ENCODE data around the gene HTR1A. TPM values are rescaled to one million over a fixed set of nuclear protein-coding genes. Genes with fewer than 3 reads are reported as not detected.

Gene HTR1A
- total and polyA plus RNA-seq, 2 experiments from 2014 or later: not detected

DNA sequence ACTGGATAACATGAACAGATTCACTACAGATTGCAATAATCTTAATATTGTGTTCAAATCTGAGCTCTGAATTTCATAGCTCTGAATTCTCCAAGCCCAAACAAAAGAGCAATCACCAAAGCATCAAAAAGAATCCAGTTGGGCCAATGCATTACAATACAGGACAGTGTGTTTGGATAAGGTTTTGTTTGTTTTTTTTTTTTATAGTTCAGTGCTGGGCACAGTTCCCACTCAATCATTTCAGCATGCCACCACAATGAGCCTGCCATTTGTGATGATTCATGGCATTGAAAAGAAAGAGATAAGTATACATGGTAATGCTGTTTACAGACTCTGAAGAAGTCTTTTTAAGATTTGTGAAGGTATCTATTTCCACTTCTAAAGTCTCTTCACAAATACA lies 1.7 kb upstream of the HTR1A start:
- in situ Hi-C loops (cut with MboI): no loop called here
- no peak overlapping the region for H2AFZ ChIP-seq
- H3K27me3 ChIP-seq (replicated peaks; ENCODE audit: insufficient read depth): peaks cover 15% of the 10 kb centered on the region
- H3K9ac ChIP-seq: no peak overlapping the region
- no peaks in the 10 kb centered on the region for H3F3A ChIP-seq (ENCODE audit: insufficient read depth)
- H3K79me2 ChIP-seq (ENCODE audit: insufficient read depth): no peaks in the 10 kb centered on the region
- no peaks in the 10 kb centered on the region for H3K36me3 ChIP-seq (ENCODE audit: low read depth)
- DNase-seq: no peak
- no peaks in the 10 kb centered on the region for H3K9me3 ChIP-seq (ENCODE audit: low read depth)
- no peak for TF ChIP-seq EZH2 (IDR thresholded peaks at IDR 0.05; ENCODE audit: insufficient read depth, poor library complexity, severe bottlenecking)
- no peak for TF ChIP-seq EZH2phosphoT487 (IDR thresholded peaks at IDR 0.05; ENCODE audit: insufficient read depth, low read depth)
- H3K9me2 ChIP-seq (ENCODE audit: insufficient read depth): no peaks in the 10 kb centered on the region; the same call in 1 of the 2 replicates
- H3K4me3 ChIP-seq: no peak overlapping the region
- H4K20me1 ChIP-seq (ENCODE audit: insufficient read depth): no peaks in the 10 kb centered on the region
- no peak overlapping the region for H3K27ac ChIP-seq
- H3K4me1 ChIP-seq (ENCODE audit: insufficient read depth): no peaks in the 10 kb centered on the region
- H3K4me2 ChIP-seq (ENCODE audit: unreplicated experiment): no peak overlapping the region

DNA sequence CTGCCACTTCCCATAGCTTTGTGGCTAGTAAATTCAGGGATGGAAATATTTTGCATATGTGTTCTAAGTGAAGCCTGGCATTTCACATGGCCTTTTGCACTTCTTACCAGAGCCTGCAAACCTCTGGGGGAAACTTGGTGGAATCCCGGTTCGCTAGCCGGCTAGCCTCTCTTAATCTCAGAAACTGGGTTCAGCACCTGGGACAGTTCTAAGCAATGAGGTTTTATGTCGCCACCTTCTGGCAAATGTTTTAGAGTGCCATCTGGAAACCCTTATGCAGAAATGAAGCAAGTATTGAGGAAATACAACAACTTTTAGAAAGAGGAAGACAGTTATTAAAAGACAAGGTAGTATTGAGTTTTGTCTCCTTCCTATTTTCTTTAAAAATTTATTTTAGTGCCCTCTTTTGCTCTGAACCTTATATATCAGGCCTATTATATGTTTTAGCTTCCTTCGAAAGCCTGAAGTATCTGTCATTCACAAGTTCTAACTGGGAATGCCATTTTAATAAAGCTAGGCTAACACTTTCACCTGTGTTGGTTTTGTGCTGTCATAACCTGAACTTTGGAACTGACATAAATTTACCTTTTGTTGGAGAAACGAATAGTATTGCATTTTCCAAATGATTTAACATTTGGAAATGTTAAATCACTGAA lies 963 bp upstream of the HTR1A start:
- Histone ChIP-seq H3K27me3 (replicated peaks; ENCODE audit: insufficient read depth) (peaks cover 15% of the 10 kb centered on the region), H4K20me1 (ENCODE audit: insufficient read depth) (no peaks in the 10 kb centered on the region), H3K36me3 (ENCODE audit: low read depth) (no peaks in the 10 kb centered on the region), H2AFZ (no peak overlapping the region), H3K9me3 (ENCODE audit: low read depth) (no peaks in the 10 kb centered on the region), H3K4me2 (ENCODE audit: unreplicated experiment) (no peak overlapping the region), H3K4me1 (ENCODE audit: insufficient read depth) (no peaks in the 10 kb centered on the region), H3K9ac (no peak overlapping the region), H3K9me2 (ENCODE audit: insufficient read depth) (no peaks in the 10 kb centered on the region), H3F3A (ENCODE audit: insufficient read depth) (no peaks in the 10 kb centered on the region), H3K79me2 (ENCODE audit: insufficient read depth) (no peaks in the 10 kb centered on the region), H3K27ac (no peak overlapping the region), H3K4me3 (no peak overlapping the region)
- in situ Hi-C loops (cut with MboI): no loop called here
- 16 to 19% methylated on average over 6 of the region's 6 CpGs for WGBS, 2 experiments (ENCODE audit: low coverage in 1 of 2, low lambda C conversion rate in 2 of 2, missing lambda C conversion rate in 2 of 2)
- DNase-seq: peak; percentile 88
- no peak for TF ChIP-seq EZH2phosphoT487 (IDR thresholded peaks at IDR 0.05; ENCODE audit: insufficient read depth, low read depth)
- TF ChIP-seq EZH2 (IDR thresholded peaks at IDR 0.05; ENCODE audit: insufficient read depth, poor library complexity, severe bottlenecking): no peak

DNA sequence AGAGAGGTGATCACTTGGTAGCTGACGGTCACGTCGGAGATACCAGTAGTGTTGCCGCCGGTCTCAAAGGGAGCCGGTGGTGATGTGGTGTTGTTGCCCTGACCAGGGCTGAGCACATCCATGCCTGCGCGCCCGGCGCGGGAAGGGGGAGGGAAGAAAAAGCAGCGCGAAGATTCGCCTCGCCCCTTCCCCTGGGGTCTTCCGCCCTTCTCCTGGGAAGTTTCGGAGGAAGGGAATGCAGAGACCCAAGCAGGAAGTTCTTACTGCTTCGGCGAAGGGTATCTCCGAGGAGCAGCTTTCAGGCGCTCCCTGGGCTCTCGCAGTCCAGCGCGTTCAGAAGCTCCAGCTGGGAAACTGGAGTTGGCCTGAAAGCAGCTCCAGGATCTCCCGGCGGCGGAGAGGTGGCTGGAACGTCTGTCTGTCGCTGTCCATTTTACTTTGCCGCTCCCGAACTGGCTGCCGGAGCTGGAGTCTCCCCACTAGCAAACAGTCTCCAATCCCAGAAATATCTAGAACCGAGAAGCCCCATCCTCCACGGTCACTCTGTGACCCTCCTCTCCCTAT lies 565 bp downstream of the HTR1A start:
- Histone ChIP-seq H3K4me3 (no peak overlapping the region), H3F3A (ENCODE audit: insufficient read depth) (no peaks in the 10 kb centered on the region), H2AFZ (no peak overlapping the region), H3K36me3 (ENCODE audit: low read depth) (no peaks in the 10 kb centered on the region), H3K9me2 (ENCODE audit: insufficient read depth) (no peaks in the 10 kb centered on the region), H3K27me3 (replicated peaks; ENCODE audit: insufficient read depth) (peaks cover 15% of the 10 kb centered on the region), H3K9me3 (ENCODE audit: low read depth) (no peaks in the 10 kb centered on the region), H3K4me2 (ENCODE audit: unreplicated experiment) (no peak overlapping the region), H4K20me1 (ENCODE audit: insufficient read depth) (no peaks in the 10 kb centered on the region), H3K79me2 (ENCODE audit: insufficient read depth) (no peaks in the 10 kb centered on the region), H3K4me1 (ENCODE audit: insufficient read depth) (no peaks in the 10 kb centered on the region), H3K27ac (no peak overlapping the region), H3K9ac (no peak overlapping the region)
- in situ Hi-C loops (cut with MboI): no loop called here
- no peak for TF ChIP-seq EZH2 (IDR thresholded peaks at IDR 0.05; ENCODE audit: insufficient read depth, poor library complexity, severe bottlenecking)
- TF ChIP-seq EZH2phosphoT487 (IDR thresholded peaks at IDR 0.05; ENCODE audit: insufficient read depth, low read depth): no peak
- no peak for DNase-seq
- 4% methylated on average over 32 to 34 of the region's 34 CpGs for WGBS, 2 experiments (ENCODE audit: low coverage in 1 of 2, low lambda C conversion rate in 2 of 2, missing lambda C conversion rate in 2 of 2)

DNA sequence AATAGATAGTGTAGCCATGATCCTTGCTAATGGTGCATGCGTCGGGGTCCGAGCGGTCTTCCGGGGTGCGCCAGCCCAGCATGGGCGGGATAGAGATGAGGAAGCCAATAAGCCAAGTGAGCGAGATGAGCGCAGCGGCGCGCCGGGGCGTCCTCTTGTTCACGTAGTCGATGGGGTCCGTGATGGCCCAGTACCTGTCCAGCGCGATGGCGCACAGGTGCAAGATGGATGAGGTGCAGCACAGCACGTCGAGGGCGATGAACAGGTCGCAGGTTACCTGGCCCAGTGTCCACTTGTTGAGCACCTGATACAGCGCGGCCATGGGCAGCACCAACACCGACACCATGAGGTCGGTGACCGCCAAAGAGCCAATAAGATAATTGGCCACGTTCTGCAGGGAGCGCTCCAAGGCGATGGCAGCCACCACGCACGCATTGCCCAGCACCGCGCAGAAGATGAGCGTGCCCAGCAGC lies 1.1 kb downstream of the HTR1A start:
- no peaks in the 10 kb centered on the region for H3K36me3 ChIP-seq (ENCODE audit: low read depth)
- peaks cover 15% of the 10 kb centered on the region for H3K27me3 ChIP-seq (replicated peaks; ENCODE audit: insufficient read depth)
- H3K9ac ChIP-seq: no peak overlapping the region
- H2AFZ ChIP-seq: no peak overlapping the region
- no peaks in the 10 kb centered on the region for H3F3A ChIP-seq (ENCODE audit: insufficient read depth)
- no peak overlapping the region for H3K27ac ChIP-seq
- H3K4me1 ChIP-seq (ENCODE audit: insufficient read depth): no peaks in the 10 kb centered on the region
- H3K9me3 ChIP-seq (ENCODE audit: low read depth): no peaks in the 10 kb centered on the region
- no peaks in the 10 kb centered on the region for H3K9me2 ChIP-seq (ENCODE audit: insufficient read depth)
- no peaks in the 10 kb centered on the region for H3K79me2 ChIP-seq (ENCODE audit: insufficient read depth)
- no peak overlapping the region for H3K4me3 ChIP-seq
- in situ Hi-C loops (cut with MboI): no loop called here
- no peak for DNase-seq
- 11 to 12% methylated on average over 37 of the region's 37 CpGs for WGBS, 2 experiments (ENCODE audit: low coverage in 1 of 2, low lambda C conversion rate in 2 of 2, missing lambda C conversion rate in 2 of 2)
- no peak for TF ChIP-seq EZH2 (IDR thresholded peaks at IDR 0.05; ENCODE audit: insufficient read depth, poor library complexity, severe bottlenecking)
- no peak for TF ChIP-seq EZH2phosphoT487 (IDR thresholded peaks at IDR 0.05; ENCODE audit: insufficient read depth, low read depth)
- H3K4me2 ChIP-seq (ENCODE audit: unreplicated experiment): no peak overlapping the region
- H4K20me1 ChIP-seq (ENCODE audit: insufficient read depth): no peaks in the 10 kb centered on the region
